Measurements from ENCODE around the gene ZNF835. TPM values are rescaled to one million over a fixed set of nuclear protein-coding genes. Genes with fewer than 3 reads are reported as not detected.

The ZNF835 gene
- total RNA-seq, 4 donors from 2014 or later, result 4.8 to 11.4 (median 6.1) TPM

DNA sequence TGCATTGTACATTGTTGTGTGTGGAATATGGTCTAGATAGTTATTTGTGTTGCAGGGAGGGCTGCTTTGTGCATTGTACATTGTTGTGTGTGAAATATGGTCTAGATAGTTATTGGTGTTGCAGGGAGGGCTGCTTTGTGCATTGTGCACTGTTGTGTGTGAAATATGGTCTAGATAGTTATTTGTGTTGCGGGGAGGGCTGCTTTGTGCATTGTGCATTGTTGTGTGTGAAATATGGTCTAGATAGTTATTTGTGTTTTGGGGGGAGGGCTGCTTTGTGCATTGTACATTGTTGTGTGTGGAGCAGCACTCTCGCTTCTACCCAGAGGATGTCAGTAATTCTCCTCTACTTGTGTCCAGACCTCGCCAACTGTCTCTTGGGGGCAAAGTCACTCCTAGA lies 36.3 kb upstream of the ZNF835 start:
- 44 to 73% methylated on average over 2 to 3 of the region's 3 CpGs for WGBS, 2 donors (ENCODE audit: low coverage in 1 of 2)
- Histone ChIP-seq H3K27me3 (no peaks in the 10 kb centered on the region), H3K36me3 (peaks cover 0 to 7% of the 10 kb centered on the region in 2 donors), H3K27ac (no peak overlapping the region), H3K4me1 (no peaks in the 10 kb centered on the region), H3K4me3 (no peak overlapping the region), H3K9me3 (peaks cover 0 to 3% (median 0%) of the 10 kb centered on the region in 3 donors)
- no peak for TF ChIP-seq CTCF (IDR thresholded peaks at IDR 0.05)
- TF ChIP-seq POLR2AphosphoS5 (IDR thresholded peaks at IDR 0.05), result no peak
- no peak for TF ChIP-seq POLR2A (IDR thresholded peaks at IDR 0.05)
- TF ChIP-seq EP300 (IDR thresholded peaks at IDR 0.05), result no peak
- ATAC-seq, result no peak

DNA sequence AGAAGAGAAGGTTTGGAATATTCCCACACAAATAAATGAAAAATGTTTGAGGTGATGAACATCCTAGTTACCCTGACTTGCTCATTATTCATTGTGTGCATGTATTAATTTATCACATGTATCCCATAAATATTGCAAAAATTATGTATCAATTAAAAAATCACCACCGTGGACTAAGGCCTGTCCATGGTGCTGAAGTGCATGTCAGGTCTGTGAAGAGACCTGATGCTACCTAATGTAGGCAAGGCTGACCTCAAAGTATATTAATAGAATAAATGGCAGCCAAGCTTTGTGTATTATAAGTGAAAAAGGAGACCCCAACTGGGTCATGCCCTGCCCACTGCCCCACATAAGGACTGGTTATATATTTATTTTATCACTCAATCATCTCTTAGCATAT lies 34.4 kb upstream of the ZNF835 start:
- no peaks in the 10 kb centered on the region for H3K27me3 ChIP-seq
- peaks cover 0 to 7% of the 10 kb centered on the region in 2 donors for H3K36me3 ChIP-seq
- no peak for TF ChIP-seq EP300 (IDR thresholded peaks at IDR 0.05)
- no peak for TF ChIP-seq CTCF (IDR thresholded peaks at IDR 0.05)
- TF ChIP-seq POLR2A (IDR thresholded peaks at IDR 0.05), result no peak
- TF ChIP-seq POLR2AphosphoS5 (IDR thresholded peaks at IDR 0.05), result no peak
- no peaks in the 10 kb centered on the region for H3K4me1 ChIP-seq
- H3K9me3 ChIP-seq, result peaks cover 0 to 3% (median 0%) of the 10 kb centered on the region in 3 donors
- ATAC-seq, result no peak
- H3K4me3 ChIP-seq, result no peak overlapping the region
- 25 to 54% methylated on average over 1 of the region's 1 CpG for WGBS, 2 donors (ENCODE audit: low coverage in 1 of 2)
- no peak overlapping the region for H3K27ac ChIP-seq

DNA sequence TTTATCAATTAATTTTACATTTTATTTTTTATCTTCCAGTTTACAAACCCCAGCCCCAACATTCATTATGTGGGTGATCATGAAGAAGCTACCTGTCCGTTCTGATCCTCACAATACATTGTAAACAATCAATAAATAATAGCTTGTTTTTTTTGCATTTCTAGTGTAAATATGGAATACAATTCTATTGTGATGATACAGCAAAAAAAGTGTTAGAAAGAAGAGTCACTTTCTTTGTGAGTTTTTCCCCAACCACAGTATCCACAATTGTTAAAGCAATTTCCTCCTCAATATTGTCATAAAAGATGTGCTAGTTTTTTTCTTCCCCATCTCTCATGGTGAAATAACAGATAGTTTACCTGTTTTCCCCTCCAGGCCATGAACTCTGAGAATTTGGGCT lies 30.3 kb upstream of the ZNF835 start:
- no peak for ATAC-seq
- Histone ChIP-seq H3K27ac (no peak overlapping the region), H3K9me3 (peaks cover 0 to 3% (median 0%) of the 10 kb centered on the region in 3 donors), H3K27me3 (no peaks in the 10 kb centered on the region), H3K4me3 (no peak overlapping the region), H3K4me1 (no peaks in the 10 kb centered on the region), H3K36me3 (no peaks in the 10 kb centered on the region)
- 24 to 89% methylated on average over 1 of the region's 1 CpG for WGBS, 2 donors (ENCODE audit: low coverage in 1 of 2)
- TF ChIP-seq POLR2AphosphoS5 (IDR thresholded peaks at IDR 0.05) (no peak), POLR2A (IDR thresholded peaks at IDR 0.05) (no peak), CTCF (IDR thresholded peaks at IDR 0.05) (no peak), EP300 (IDR thresholded peaks at IDR 0.05) (no peak)

GRCh38 chr19:56699552-56699951 lies 28.0 kb upstream of the ZNF835 start:
- Histone ChIP-seq H3K9me3 (no peaks in the 10 kb centered on the region), H3K27ac (no peak overlapping the region), H3K4me3 (no peak overlapping the region), H3K4me1 (no peaks in the 10 kb centered on the region), H3K36me3 (no peaks in the 10 kb centered on the region), H3K27me3 (no peaks in the 10 kb centered on the region)
- ATAC-seq, result no peak
- WGBS, 2 donors (ENCODE audit: low coverage in 1 of 2), result 64 to 69% methylated on average over 3 of the region's 3 CpGs
- no peak for TF ChIP-seq POLR2A (IDR thresholded peaks at IDR 0.05)
- no peak for TF ChIP-seq EP300 (IDR thresholded peaks at IDR 0.05)
- no peak for TF ChIP-seq CTCF (IDR thresholded peaks at IDR 0.05)
- no peak for TF ChIP-seq POLR2AphosphoS5 (IDR thresholded peaks at IDR 0.05)

DNA sequence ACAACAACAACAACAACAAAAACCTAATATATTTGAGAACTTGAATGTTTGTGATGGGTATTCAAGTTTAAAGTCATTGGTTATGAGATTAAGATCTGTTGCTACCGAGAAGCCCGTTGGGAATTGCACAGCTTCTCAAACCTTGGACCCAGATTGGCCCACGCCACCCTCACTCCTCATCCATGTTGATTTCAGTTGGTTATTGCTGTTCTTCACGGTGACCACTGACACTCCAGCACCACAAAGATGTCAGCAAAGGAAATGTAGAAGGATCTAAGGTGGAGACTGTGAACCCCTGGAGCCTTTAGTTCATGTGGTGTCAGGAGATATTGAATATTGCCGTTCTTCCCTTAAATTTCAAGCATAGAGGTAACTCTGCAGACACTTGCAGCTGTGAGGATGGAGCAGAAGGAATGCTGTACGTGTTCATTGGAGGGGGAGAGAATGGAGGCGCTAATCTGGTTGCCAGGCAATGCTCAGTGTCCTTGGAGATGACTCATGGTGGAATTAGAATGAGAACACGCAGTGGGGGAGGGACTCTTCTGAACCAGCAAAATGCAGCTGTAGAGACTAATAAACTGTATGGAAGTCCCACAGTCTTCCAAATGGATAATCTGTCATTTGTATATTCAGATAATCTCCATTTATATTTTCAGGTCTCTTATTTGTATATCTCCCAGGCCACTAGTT lies 20.8 kb upstream of the ZNF835 start:
- WGBS, 2 donors (ENCODE audit: low coverage in 1 of 2), result 75 to 78% methylated on average over 5 to 8 of the region's 8 CpGs
- no peaks in the 10 kb centered on the region for H3K9me3 ChIP-seq
- no peak overlapping the region for H3K27ac ChIP-seq
- no peaks in the 10 kb centered on the region for H3K4me1 ChIP-seq
- no peak for ATAC-seq
- TF ChIP-seq POLR2A (IDR thresholded peaks at IDR 0.05) (no peak), CTCF (IDR thresholded peaks at IDR 0.05) (no peak), POLR2AphosphoS5 (IDR thresholded peaks at IDR 0.05) (no peak), EP300 (IDR thresholded peaks at IDR 0.05) (no peak)
- no peaks in the 10 kb centered on the region for H3K36me3 ChIP-seq
- no peak overlapping the region for H3K4me3 ChIP-seq
- H3K27me3 ChIP-seq, result no peaks in the 10 kb centered on the region

All from gastroesophageal sphincter (tissue), 4 donors.